ENCODE data around the gene FKBP3.

Gene FKBP3

GRCh38 chr14:45134051-45134958, at the start of gene FKBP3:
Gene FKBP3 (minus strand): TSS chr14:45134481. CDS start chr14:45134456, 25 bp downstream.
- Histone ChIP-seq H4K20me1 (ENCODE audit: control insufficient read depth, insufficient read depth, low read depth, low read length) (peaks cover 3% of the 10 kb centered on the region; the same call in 1 of the 2 replicates), H3K4me2 (ENCODE audit: low read length) (peak within 1 kb of the TSS; percentile 79), H3K27ac (ENCODE audit: low read depth, low read length) (peak within 1 kb of the TSS; percentile 74), H3K79me2 (ENCODE audit: control insufficient read depth, low read length) (peaks cover 73% of the 10 kb centered on the region), H3K9me2 (replicated peaks; ENCODE audit: control insufficient read depth, low read length) (no peaks in the 10 kb centered on the region), H3F3A (ENCODE audit: control insufficient read depth, insufficient read depth) (peaks cover 5% of the 10 kb centered on the region), H3K36me3 (ENCODE audit: control insufficient read depth, low read length) (peaks cover 22% of the 10 kb centered on the region), H3K27me3 (ENCODE audit: control insufficient read depth, low read length) (no peaks in the 10 kb centered on the region), H3K4me1 (ENCODE audit: control insufficient read depth, low read length) (peaks cover 32% of the 10 kb centered on the region), H3K9me3 (ENCODE audit: control insufficient read depth, insufficient read depth, low read length) (no peaks in the 10 kb centered on the region), H3K4me3 (ENCODE audit: low read length) (peak within 1 kb of the TSS; percentile 94)
- TF ChIP-seq EZH2phosphoT487 (IDR thresholded peaks at IDR 0.05; ENCODE audit: borderline replicate concordance, low read length) = no peak
- TF ChIP-seq, protein P1, sequence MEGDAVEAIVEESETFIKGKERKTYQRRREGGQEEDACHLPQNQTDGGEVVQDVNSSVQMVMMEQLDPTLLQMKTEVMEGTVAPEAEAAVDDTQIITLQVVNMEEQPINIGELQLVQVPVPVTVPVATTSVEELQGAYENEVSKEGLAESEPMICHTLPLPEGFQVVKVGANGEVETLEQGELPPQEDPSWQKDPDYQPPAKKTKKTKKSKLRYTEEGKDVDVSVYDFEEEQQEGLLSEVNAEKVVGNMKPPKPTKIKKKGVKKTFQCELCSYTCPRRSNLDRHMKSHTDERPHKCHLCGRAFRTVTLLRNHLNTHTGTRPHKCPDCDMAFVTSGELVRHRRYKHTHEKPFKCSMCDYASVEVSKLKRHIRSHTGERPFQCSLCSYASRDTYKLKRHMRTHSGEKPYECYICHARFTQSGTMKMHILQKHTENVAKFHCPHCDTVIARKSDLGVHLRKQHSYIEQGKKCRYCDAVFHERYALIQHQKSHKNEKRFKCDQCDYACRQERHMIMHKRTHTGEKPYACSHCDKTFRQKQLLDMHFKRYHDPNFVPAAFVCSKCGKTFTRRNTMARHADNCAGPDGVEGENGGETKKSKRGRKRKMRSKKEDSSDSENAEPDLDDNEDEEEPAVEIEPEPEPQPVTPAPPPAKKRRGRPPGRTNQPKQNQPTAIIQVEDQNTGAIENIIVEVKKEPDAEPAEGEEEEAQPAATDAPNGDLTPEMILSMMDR (IDR thresholded peaks at IDR 0.05; ENCODE audit: low read depth, low read length, poor library complexity, severe bottlenecking) = peak; percentile 54

DNA sequence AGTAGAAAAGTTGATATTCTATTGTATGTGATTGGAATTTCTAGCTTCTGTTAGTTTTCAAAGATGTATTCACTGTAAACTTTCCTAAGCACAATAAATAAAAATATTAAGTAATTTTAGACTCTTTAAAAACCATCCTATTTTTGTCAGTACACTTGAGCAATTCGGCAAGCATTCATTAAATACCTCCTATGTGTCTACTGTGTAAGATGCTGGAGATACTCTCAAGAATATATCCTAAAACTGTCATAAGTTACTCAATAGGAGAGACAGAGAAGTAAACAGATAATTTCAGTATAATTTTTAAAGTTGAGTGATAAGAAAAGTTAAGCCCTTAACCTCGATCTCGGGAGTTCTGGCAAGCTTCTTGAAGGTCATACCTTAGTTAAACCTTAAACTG, 47.5 kb upstream of the FKBP3 start:
- no peaks in the 10 kb centered on the region for H3K9me2 ChIP-seq (replicated peaks; ENCODE audit: control insufficient read depth, low read length)
- H3K9me3 ChIP-seq (ENCODE audit: control insufficient read depth, insufficient read depth, low read length) = no peaks in the 10 kb centered on the region
- H3K4me2 ChIP-seq (ENCODE audit: low read length) = no peak overlapping the region
- no peaks in the 10 kb centered on the region for H3K27me3 ChIP-seq (ENCODE audit: control insufficient read depth, low read length)
- H3F3A ChIP-seq (ENCODE audit: control insufficient read depth, insufficient read depth) = peaks cover 4% of the 10 kb centered on the region; the same call in 1 of the 2 replicates
- no peaks in the 10 kb centered on the region for H3K4me1 ChIP-seq (ENCODE audit: control insufficient read depth, low read length)
- no peaks in the 10 kb centered on the region for H4K20me1 ChIP-seq (ENCODE audit: control insufficient read depth, insufficient read depth, low read depth, low read length)
- no peak overlapping the region for H3K4me3 ChIP-seq (ENCODE audit: low read length)
- H3K27ac ChIP-seq (ENCODE audit: low read depth, low read length) = no peak overlapping the region
- H3K79me2 ChIP-seq (ENCODE audit: control insufficient read depth, low read length) = no peaks in the 10 kb centered on the region
- TF ChIP-seq EZH2phosphoT487 (IDR thresholded peaks at IDR 0.05; ENCODE audit: borderline replicate concordance, low read length) = no peak
- H3K36me3 ChIP-seq (ENCODE audit: control insufficient read depth, low read length) = peaks cover 13% of the 10 kb centered on the region

DNA sequence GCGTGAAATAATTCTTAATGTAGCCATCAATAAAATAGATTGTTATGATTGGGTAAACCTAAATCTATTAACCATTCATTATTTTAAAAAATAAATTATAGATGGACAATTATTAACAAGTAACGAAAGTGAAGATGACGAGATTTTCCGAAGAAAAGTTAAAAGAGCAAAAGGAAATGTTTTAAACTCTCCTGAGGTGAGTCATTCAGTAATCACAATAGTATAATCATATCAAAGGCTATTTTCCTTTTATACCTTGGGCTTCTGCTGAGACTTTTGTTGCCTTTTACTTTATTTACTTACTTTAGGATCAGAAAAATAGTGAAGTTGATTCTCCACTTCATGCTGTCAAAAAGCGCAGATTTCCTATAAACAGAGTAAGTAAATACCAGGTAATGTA, 47.0 kb upstream of the FKBP3 start:
- no peak overlapping the region for H3K27ac ChIP-seq (ENCODE audit: low read depth, low read length)
- peaks cover 4% of the 10 kb centered on the region; the same call in 1 of the 2 replicates for H3F3A ChIP-seq (ENCODE audit: control insufficient read depth, insufficient read depth)
- no peaks in the 10 kb centered on the region for H3K9me3 ChIP-seq (ENCODE audit: control insufficient read depth, insufficient read depth, low read length)
- H3K4me2 ChIP-seq (ENCODE audit: low read length) = no peak overlapping the region
- no peaks in the 10 kb centered on the region for H3K79me2 ChIP-seq (ENCODE audit: control insufficient read depth, low read length)
- no peak overlapping the region for H3K4me3 ChIP-seq (ENCODE audit: low read length)
- no peaks in the 10 kb centered on the region for H3K9me2 ChIP-seq (replicated peaks; ENCODE audit: control insufficient read depth, low read length)
- no peaks in the 10 kb centered on the region for H4K20me1 ChIP-seq (ENCODE audit: control insufficient read depth, insufficient read depth, low read depth, low read length)
- no peak for TF ChIP-seq EZH2phosphoT487 (IDR thresholded peaks at IDR 0.05; ENCODE audit: borderline replicate concordance, low read length)
- TF ChIP-seq, protein P1 (IDR thresholded peaks at IDR 0.05; ENCODE audit: low read depth, low read length, poor library complexity, severe bottlenecking) = no peak
- H3K27me3 ChIP-seq (ENCODE audit: control insufficient read depth, low read length) = no peaks in the 10 kb centered on the region
- no peaks in the 10 kb centered on the region for H3K4me1 ChIP-seq (ENCODE audit: control insufficient read depth, low read length)
- H3K36me3 ChIP-seq (ENCODE audit: control insufficient read depth, low read length) = peaks cover 10% of the 10 kb centered on the region

- no peaks in the 10 kb centered on the region for H3F3A ChIP-seq (ENCODE audit: control insufficient read depth, insufficient read depth)
- H3K79me2 ChIP-seq (ENCODE audit: control insufficient read depth, low read length) = no peaks in the 10 kb centered on the region
- no peaks in the 10 kb centered on the region for H3K27me3 ChIP-seq (ENCODE audit: control insufficient read depth, low read length)
- no peaks in the 10 kb centered on the region for H3K4me1 ChIP-seq (ENCODE audit: control insufficient read depth, low read length)
- no peaks in the 10 kb centered on the region for H3K9me2 ChIP-seq (replicated peaks; ENCODE audit: control insufficient read depth, low read length)
- H3K36me3 ChIP-seq (ENCODE audit: control insufficient read depth, low read length) = peaks cover 5% of the 10 kb centered on the region
- H3K4me3 ChIP-seq (ENCODE audit: low read length) = no peak overlapping the region
- no peaks in the 10 kb centered on the region for H3K9me3 ChIP-seq (ENCODE audit: control insufficient read depth, insufficient read depth, low read length)
- TF ChIP-seq, protein P1 (IDR thresholded peaks at IDR 0.05; ENCODE audit: low read depth, low read length, poor library complexity, severe bottlenecking) = no peak
- TF ChIP-seq EZH2phosphoT487 (IDR thresholded peaks at IDR 0.05; ENCODE audit: borderline replicate concordance, low read length) = no peak
- no peak overlapping the region for H3K4me2 ChIP-seq (ENCODE audit: low read length)
- H4K20me1 ChIP-seq (ENCODE audit: control insufficient read depth, insufficient read depth, low read depth, low read length) = no peaks in the 10 kb centered on the region
- no peak overlapping the region for H3K27ac ChIP-seq (ENCODE audit: low read depth, low read length)
These were observed 42.8 kb upstream of the FKBP3 start for GRCh38 chr14:45177076-45177475.

Data from DOHH2 (cell line).